ENCODE measurements around the gene IMMP2L.

- TF ChIP-seq CTCF (IDR thresholded peaks at IDR 0.05) (no peak), POLR2A (IDR thresholded peaks at IDR 0.05) (no peak)
Observed at GRCh38 chr7:110977127-110977737, 585.1 kb downstream of the IMMP2L start.

All from thyroid gland (tissue), 4 donors.